IPS-18c (cell line): ENCODE results near the gene UTP25.
"Not testable (repeated sequence)": the region's sequence is repeated elsewhere in the genome, so short reads cannot be mapped to it uniquely, and the experiment has no call there.

Experiments used
- H3K4me3 ChIP-seq: 2 replicates; pipeline ENCODE4 v1.7.0; 2013; ENCODE audit warnings: low read depth, mild to moderate bottlenecking, low read length, moderate library complexity; ENCODE audit not compliant: insufficient read depth
- H3K9me3 ChIP-seq: one replicate; pipeline ENCODE4 v1.6.1; 2013; ENCODE audit warnings: mild to moderate bottlenecking, low read length, moderate library complexity; ENCODE audit not compliant: control insufficient read depth, insufficient read depth

The UTP25 gene

GRCh38 chr1:209898271-209898670, 70.5 kb downstream of the UTP25 start:
- H3K9me3 ChIP-seq, H3K4me3 ChIP-seq: not testable (repeated sequence)

GRCh38 chr1:209898851-209899250, 71.1 kb downstream of the UTP25 start:
- not testable (repeated sequence) for H3K4me3 ChIP-seq, H3K9me3 ChIP-seq

DNA sequence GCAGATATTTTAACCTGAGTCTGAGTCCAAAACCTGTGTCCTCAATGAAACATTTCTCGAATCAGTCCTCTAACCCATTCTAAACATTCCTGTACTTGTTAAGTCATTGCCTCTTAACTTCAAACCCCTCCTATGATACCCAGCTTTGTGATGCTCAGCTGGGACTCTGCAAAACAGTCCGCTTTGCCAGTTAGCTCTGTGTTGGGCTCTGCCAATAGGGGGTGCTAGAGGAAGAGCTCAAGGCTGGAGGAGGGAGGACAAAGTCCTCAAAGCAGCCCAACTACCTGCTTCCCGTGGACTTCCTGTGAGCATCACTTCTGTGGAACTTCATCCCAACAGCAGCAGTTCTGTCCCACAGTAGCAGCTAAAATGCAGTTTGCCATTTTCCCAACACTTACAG, 72.2 kb downstream of the UTP25 start:
- H3K4me3 ChIP-seq = no peak overlapping the region

GRCh38 chr1:209900734-209901133, 73.0 kb downstream of the UTP25 start:
- Histone ChIP-seq H3K9me3 (no peaks in the 10 kb centered on the region), H3K4me3 (no peak overlapping the region)

More for the DNA sequence above, 72.2 kb downstream of the UTP25 start:
- no peaks in the 10 kb centered on the region for H3K9me3 ChIP-seq

DNA sequence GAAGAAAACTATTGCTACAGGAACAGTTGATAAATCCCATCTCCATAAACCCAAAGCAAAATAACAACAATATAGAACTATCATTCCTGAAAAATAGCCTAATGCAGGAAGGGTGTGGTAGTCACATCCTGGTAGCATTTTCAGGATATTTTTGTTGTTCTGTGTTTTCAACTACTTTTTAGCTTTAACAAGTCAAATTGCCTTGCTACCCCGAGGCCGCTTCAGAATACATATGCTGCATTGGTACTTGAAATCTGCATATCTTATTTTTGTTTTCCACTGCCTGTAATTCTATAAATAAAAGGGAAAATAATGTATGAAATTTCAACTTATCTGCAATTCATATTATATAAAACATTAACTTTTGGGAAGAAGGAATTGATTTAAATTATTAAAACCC, 73.4 kb downstream of the UTP25 start:
- H3K9me3 ChIP-seq = no peaks in the 10 kb centered on the region
- no peak overlapping the region for H3K4me3 ChIP-seq

GRCh38 chr1:209904774-209905173, 77.0 kb downstream of the UTP25 start:
- H3K4me3 ChIP-seq, H3K9me3 ChIP-seq: not testable (repeated sequence)
